ENCODE results near the gene RPL39L. TPM values are rescaled to one million over a fixed set of nuclear protein-coding genes. Genes with fewer than 3 reads are reported as not detected.
A peak's percentile ranks its signal among the peaks of the same experiment; 100 is the strongest.

The RPL39L gene
- total and polyA plus RNA-seq, 4 donors = 10.0 to 51.5 (median 22.7) TPM

DNA sequence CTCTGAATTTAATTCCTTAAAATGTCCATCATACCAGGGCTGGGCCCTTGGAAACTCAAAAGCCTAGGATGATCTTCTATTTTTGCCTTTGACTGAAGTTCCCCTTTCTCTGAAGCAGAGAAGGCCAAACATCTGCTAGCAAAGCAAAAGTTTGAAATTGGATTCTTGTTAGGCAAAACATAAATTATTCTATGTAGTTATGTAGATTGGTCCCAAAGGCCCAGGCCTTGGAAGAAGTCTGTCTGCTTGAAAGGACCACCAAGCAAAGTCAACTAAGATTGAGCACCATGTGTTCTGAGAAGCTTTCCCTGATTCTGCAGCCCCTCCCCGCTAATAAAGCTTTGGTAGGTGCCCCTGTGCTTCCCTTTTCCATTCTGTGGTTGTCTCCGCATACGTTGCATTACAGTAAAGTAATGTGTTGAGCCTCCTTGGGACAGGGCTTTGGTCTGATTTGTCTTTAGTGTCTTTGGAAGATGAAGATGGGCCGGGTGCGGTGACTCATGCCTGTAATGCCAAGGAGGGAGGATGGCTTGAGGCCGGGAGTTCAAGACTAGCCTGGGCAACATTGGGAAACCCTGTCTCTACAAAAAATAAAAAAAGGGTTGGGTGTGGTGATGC, 56.4 kb downstream of the RPL39L start:
- Histone ChIP-seq H3K27me3 (ENCODE audit: control insufficient read depth in 1 of 2, insufficient read depth in 2 of 2, low read length in 1 of 2) (no peaks in the 10 kb centered on the region), H3K4me3 (ENCODE audit: low read length in 2 of 2) (no peak overlapping the region), H3K36me3 (ENCODE audit: control insufficient read depth in 1 of 2, insufficient read depth in 2 of 2, low read length in 1 of 2) (no peaks in the 10 kb centered on the region), H3K9me3 (ENCODE audit: control insufficient read depth, low read length) (no peaks in the 10 kb centered on the region), H3K4me1 (ENCODE audit: control insufficient read depth in 1 of 2, insufficient read depth in 2 of 2, low read length in 2 of 2) (peaks cover 0 to 3% of the 10 kb centered on the region in 2 donors), H3K27ac (ENCODE audit: low read depth in 1 of 2, low read length in 2 of 2) (no peak overlapping the region)
- WGBS, 2 donors = 94 to 95% methylated on average over 6 of the region's 6 CpGs
- intact Hi-C loops (cut with DNase I) = loop anchor here in 1 of 2 donors (5.0 kb wide), 1 partner anchor 41 kb away; no protein-coding TSS in a partner anchor
- DNase-seq = no peak
- no peak for ATAC-seq (ENCODE audit: low FRiP score)

DNA sequence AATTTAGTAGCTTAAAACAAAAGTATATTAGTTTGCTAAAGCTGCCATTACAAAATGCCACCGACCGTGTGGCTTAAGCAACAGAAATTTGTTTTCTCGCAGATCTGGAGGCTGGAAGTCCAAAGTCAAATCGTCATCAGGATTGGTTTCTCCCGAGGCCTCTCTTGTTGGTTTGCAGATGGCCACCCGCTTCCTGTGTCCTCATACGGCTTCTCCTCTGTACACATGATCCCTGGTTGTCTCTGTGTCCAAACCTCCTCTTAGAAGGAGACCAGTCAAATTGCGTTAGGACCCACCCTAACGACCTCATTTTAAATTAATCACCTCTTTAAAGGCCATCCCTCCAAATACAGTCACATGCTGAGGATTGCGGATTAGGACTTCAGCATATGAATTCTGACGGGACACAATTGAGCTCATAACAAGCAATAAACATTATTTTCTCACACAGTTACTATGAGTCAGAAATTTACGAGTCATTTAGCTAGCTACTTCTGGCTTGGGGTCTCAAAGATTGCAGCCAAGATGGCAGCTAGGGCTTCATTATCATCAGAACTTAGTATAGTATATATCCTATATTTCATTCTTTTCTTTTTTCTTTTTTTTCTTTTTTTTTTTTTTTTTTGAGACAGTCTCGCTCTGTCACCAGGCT, 58.4 kb downstream of the RPL39L start:
- peaks cover 0 to 3% of the 10 kb centered on the region in 2 donors for H3K4me1 ChIP-seq (ENCODE audit: control insufficient read depth in 1 of 2, insufficient read depth in 2 of 2, low read length in 2 of 2)
- ATAC-seq (ENCODE audit: low FRiP score) (no peak), DNase-seq (no peak)
- peaks cover 0 to 3% of the 10 kb centered on the region in 2 donors for H3K36me3 ChIP-seq (ENCODE audit: control insufficient read depth in 1 of 2, insufficient read depth in 2 of 2, low read length in 1 of 2)
- intact Hi-C loops (cut with DNase I) = loop anchor here in 1 of 2 donors (5.0 kb wide), 1 partner anchor 39 kb away; no protein-coding TSS in a partner anchor
- no peak overlapping the region for H3K4me3 ChIP-seq (ENCODE audit: low read length in 2 of 2)
- 94 to 96% methylated on average over 13 of the region's 13 CpGs for WGBS, 2 donors
- H3K27me3 ChIP-seq (ENCODE audit: control insufficient read depth in 1 of 2, insufficient read depth in 2 of 2, low read length in 1 of 2) = no peaks in the 10 kb centered on the region
- no peaks in the 10 kb centered on the region for H3K9me3 ChIP-seq (ENCODE audit: control insufficient read depth, low read length)
- no peak overlapping the region for H3K27ac ChIP-seq (ENCODE audit: low read depth in 1 of 2, low read length in 2 of 2)

DNA sequence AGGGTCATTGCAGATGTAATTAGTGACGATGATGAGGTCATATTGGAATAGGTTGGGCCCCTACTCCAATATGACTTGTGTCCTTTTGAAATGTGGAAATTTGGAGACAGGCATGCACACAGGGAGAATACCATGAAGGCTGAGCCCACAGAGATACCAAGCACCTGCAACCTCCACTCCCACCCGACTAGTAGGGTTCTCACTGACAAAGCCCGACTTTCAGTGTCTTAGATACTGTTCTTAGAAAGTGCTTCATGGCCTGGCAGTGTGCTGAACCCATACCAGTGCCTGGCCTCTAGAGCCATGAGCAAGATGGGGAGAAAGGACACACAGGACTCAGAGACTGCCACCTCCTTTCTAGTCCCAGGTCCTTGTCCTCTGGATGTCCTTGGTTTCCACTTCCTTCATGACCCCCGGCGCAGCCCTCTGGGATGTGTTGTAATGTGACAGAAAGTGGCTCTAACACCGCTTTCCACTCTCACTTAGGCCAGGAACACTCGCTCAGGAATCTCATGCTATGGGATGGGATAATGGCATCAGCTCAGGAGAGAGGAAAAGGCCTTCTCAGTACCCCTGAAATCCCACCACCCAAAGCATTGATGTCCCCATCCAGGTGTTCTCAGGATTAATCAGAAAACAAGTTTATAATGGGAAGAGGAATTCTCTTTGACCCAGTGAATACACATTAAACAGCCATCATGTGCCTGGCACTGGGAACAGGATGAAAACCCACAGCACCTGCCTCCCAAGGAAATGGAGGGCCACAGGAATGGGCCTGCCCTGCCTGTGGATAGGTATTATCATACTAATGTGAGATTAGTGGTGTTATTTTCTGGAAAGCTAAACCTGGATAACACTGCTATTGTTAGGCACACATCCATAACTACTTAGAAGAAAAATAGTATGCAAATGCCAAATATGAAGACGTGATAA, 59.9 kb downstream of the RPL39L start:
- DNase-seq (no peak), ATAC-seq (ENCODE audit: low FRiP score) (no peak)
- H3K4me3 ChIP-seq (ENCODE audit: low read length in 2 of 2) = no peak overlapping the region
- intact Hi-C loops (cut with DNase I) = loop anchor here in 1 of 2 donors (5.0 kb wide), 1 partner anchor 37 kb away; no protein-coding TSS in a partner anchor
- no peaks in the 10 kb centered on the region for H3K27me3 ChIP-seq (ENCODE audit: control insufficient read depth in 1 of 2, insufficient read depth in 2 of 2, low read length in 1 of 2)
- peaks cover 0 to 3% of the 10 kb centered on the region in 2 donors for H3K4me1 ChIP-seq (ENCODE audit: control insufficient read depth in 1 of 2, insufficient read depth in 2 of 2, low read length in 2 of 2)
- H3K36me3 ChIP-seq (ENCODE audit: control insufficient read depth in 1 of 2, insufficient read depth in 2 of 2, low read length in 1 of 2) = peaks cover 0 to 5% of the 10 kb centered on the region in 2 donors
- 82 to 83% methylated on average over 8 of the region's 8 CpGs for WGBS, 2 donors
- no peaks in the 10 kb centered on the region for H3K9me3 ChIP-seq (ENCODE audit: control insufficient read depth, low read length)
- no peak overlapping the region for H3K27ac ChIP-seq (ENCODE audit: low read depth in 1 of 2, low read length in 2 of 2)

DNA sequence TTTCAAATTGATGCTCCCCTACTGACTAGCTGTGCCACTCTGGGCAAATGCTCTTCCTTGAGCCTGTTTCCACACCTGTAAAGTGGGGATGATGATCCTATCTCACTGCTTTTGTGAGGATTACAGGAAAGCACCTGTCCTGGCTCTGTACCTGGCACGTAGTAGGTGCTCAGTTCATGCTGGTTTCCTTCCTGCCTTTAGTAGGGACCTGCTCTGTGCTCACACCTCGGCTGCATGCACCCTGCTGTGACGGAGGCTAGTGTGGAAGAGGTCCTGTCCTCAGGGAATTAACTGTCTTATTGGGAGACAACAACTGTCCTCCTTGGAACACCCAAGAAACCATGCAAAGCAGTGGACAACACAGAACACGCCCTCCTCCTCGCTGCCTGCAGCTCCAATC, 61.8 kb downstream of the RPL39L start:
- Histone ChIP-seq H3K27me3 (ENCODE audit: control insufficient read depth in 1 of 2, insufficient read depth in 2 of 2, low read length in 1 of 2) (no peaks in the 10 kb centered on the region), H3K9me3 (ENCODE audit: control insufficient read depth, low read length) (no peaks in the 10 kb centered on the region), H3K36me3 (ENCODE audit: control insufficient read depth in 1 of 2, insufficient read depth in 2 of 2, low read length in 1 of 2) (peaks cover 5 to 6% of the 10 kb centered on the region in 2 donors), H3K27ac (ENCODE audit: low read depth in 1 of 2, low read length in 2 of 2) (no peak overlapping the region), H3K4me3 (ENCODE audit: low read length in 2 of 2) (no peak overlapping the region), H3K4me1 (ENCODE audit: control insufficient read depth in 1 of 2, insufficient read depth in 2 of 2, low read length in 2 of 2) (no peaks in the 10 kb centered on the region)
- 93 to 94% methylated on average over 5 of the region's 5 CpGs for WGBS, 2 donors
- intact Hi-C loops (cut with DNase I) = no loop called here
- ATAC-seq (ENCODE audit: low FRiP score) (peak; percentile 34), DNase-seq (no peak)

DNA sequence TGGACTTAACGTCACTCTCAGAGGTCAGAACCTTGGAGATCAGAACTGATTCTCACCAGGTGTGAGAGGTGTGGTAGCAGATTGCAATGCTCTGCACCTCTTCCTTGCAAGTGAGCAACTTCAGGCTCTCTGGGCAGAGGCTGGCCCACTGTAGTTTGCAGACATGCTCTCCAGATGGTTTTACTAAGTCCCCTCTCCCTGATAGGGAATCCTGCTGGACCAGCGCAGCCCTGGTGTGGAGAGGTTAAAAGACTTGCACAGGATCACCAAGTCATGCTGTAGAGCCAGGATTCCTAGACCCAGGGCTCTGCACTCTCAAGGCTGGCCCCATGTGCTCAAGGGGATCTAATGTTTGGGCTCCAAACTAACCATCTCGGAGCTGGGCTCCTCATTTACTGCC, 62.2 kb downstream of the RPL39L start:
- no peak overlapping the region for H3K4me3 ChIP-seq (ENCODE audit: low read length in 2 of 2)
- H3K27me3 ChIP-seq (ENCODE audit: control insufficient read depth in 1 of 2, insufficient read depth in 2 of 2, low read length in 1 of 2) = no peaks in the 10 kb centered on the region
- H3K36me3 ChIP-seq (ENCODE audit: control insufficient read depth in 1 of 2, insufficient read depth in 2 of 2, low read length in 1 of 2) = peaks cover 5 to 6% of the 10 kb centered on the region in 2 donors
- 90 to 93% methylated on average over 3 of the region's 3 CpGs for WGBS, 2 donors
- ATAC-seq (ENCODE audit: low FRiP score) (no peak), DNase-seq (no peak)
- no peaks in the 10 kb centered on the region for H3K4me1 ChIP-seq (ENCODE audit: control insufficient read depth in 1 of 2, insufficient read depth in 2 of 2, low read length in 2 of 2)
- intact Hi-C loops (cut with DNase I) = no loop called here
- H3K27ac ChIP-seq (ENCODE audit: low read depth in 1 of 2, low read length in 2 of 2) = no peak overlapping the region
- H3K9me3 ChIP-seq (ENCODE audit: control insufficient read depth, low read length) = no peaks in the 10 kb centered on the region

DNA sequence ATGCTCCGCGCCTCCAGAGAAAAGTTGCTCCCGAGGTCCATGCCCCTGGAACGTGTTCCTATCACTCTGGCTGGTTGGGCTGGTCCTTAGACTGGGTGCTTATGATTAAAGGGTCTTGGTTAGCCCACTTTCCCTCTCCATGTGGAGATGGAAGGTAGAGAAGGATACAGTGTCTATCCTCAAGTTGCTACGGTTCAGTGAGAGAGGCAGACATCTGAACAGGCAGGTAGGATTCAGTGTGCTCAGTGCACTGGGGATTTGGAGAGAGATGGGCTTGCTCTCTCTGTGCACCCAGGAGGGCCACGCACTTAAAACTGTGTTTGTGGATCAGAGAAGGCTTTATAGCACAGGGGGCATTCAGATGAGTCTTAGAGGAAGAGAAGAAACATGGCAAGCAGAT, 63.0 kb downstream of the RPL39L start:
- H3K36me3 ChIP-seq (ENCODE audit: control insufficient read depth in 1 of 2, insufficient read depth in 2 of 2, low read length in 1 of 2) = peaks cover 5 to 6% of the 10 kb centered on the region in 2 donors
- H3K4me1 ChIP-seq (ENCODE audit: control insufficient read depth in 1 of 2, insufficient read depth in 2 of 2, low read length in 2 of 2) = no peaks in the 10 kb centered on the region
- no peaks in the 10 kb centered on the region for H3K27me3 ChIP-seq (ENCODE audit: control insufficient read depth in 1 of 2, insufficient read depth in 2 of 2, low read length in 1 of 2)
- no peak overlapping the region for H3K27ac ChIP-seq (ENCODE audit: low read depth in 1 of 2, low read length in 2 of 2)
- no peak for ATAC-seq (ENCODE audit: low FRiP score)
- DNase-seq = no peak
- no peaks in the 10 kb centered on the region for H3K9me3 ChIP-seq (ENCODE audit: control insufficient read depth, low read length)
- H3K4me3 ChIP-seq (ENCODE audit: low read length in 2 of 2) = no peak overlapping the region
- intact Hi-C loops (cut with DNase I) = no loop called here
- 89 to 90% methylated on average over 6 of the region's 6 CpGs for WGBS, 2 donors

DNA sequence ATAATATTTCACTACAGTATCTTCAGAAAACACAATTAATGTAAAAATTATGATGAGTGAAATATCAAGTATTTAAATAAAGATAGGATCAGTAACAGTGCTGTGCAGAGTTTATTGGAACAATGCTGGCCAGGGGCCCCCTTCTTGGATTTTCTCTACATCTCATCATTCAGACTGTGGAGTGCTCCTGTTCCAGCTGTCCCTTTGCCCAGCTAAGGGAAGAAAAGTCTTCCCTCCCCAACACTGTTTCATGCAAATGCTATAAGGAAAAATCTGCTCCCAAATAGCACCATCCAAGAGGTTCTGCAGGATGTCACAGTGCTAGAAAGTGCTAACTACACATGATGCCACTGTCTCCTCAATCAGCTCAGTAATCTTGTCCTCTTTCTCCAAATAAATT, 64.5 kb downstream of the RPL39L start:
- DNase-seq (no peak), ATAC-seq (ENCODE audit: low FRiP score) (no peak)
- no peaks in the 10 kb centered on the region for H3K27me3 ChIP-seq (ENCODE audit: control insufficient read depth in 1 of 2, insufficient read depth in 2 of 2, low read length in 1 of 2)
- no peak overlapping the region for H3K27ac ChIP-seq (ENCODE audit: low read depth in 1 of 2, low read length in 2 of 2)
- H3K36me3 ChIP-seq (ENCODE audit: control insufficient read depth in 1 of 2, insufficient read depth in 2 of 2, low read length in 1 of 2) = peaks cover 6% of the 10 kb centered on the region in 2 donors
- no peaks in the 10 kb centered on the region for H3K4me1 ChIP-seq (ENCODE audit: control insufficient read depth in 1 of 2, insufficient read depth in 2 of 2, low read length in 2 of 2)
- intact Hi-C loops (cut with DNase I) = no loop called here
- no peak overlapping the region for H3K4me3 ChIP-seq (ENCODE audit: low read length in 2 of 2)
- H3K9me3 ChIP-seq (ENCODE audit: control insufficient read depth, low read length) = no peaks in the 10 kb centered on the region

DNA sequence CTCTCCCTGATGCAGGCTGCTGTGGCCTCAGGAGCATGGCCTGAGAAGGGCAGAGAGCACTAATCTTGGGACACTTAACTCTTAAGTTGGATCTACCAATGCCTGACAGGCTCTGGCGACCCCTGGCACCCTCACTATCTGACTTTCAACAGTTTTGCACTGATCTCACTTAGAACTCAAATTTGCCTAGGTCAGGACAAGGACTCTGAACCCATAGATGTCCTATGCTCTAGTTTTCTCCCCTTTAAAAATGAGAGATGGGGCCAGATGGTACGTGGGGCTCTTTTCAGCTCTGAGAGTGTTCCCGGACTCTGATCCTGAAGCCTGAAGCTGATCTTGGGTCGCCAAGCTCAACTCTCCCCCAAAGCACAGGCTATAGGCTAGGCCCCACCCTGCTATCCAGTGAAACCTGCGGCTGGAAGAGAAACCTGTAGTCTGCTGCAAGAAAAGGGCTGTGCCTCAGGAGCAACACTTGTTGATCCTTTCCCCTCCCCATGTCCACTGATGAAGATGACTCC, 65.7 kb downstream of the RPL39L start:
- H3K4me3 ChIP-seq (ENCODE audit: low read length in 2 of 2) = no peak overlapping the region
- DNase-seq (no peak), ATAC-seq (ENCODE audit: low FRiP score) (no peak)
- H3K27me3 ChIP-seq (ENCODE audit: control insufficient read depth in 1 of 2, insufficient read depth in 2 of 2, low read length in 1 of 2) = no peaks in the 10 kb centered on the region
- H3K4me1 ChIP-seq (ENCODE audit: control insufficient read depth in 1 of 2, insufficient read depth in 2 of 2, low read length in 2 of 2) = no peaks in the 10 kb centered on the region
- 91% methylated on average over 5 of the region's 5 CpGs for WGBS, 2 donors
- H3K9me3 ChIP-seq (ENCODE audit: control insufficient read depth, low read length) = no peaks in the 10 kb centered on the region
- H3K27ac ChIP-seq (ENCODE audit: low read depth in 1 of 2, low read length in 2 of 2) = no peak overlapping the region
- peaks cover 6 to 9% of the 10 kb centered on the region in 2 donors for H3K36me3 ChIP-seq (ENCODE audit: control insufficient read depth in 1 of 2, insufficient read depth in 2 of 2, low read length in 1 of 2)
- intact Hi-C loops (cut with DNase I) = no loop called here

All from aorta (tissue), 5 donors.